WTC11 (cell line): ENCODE data around the gene FBXL7. TPM values are rescaled to one million over a fixed set of nuclear protein-coding genes. Genes with fewer than 3 reads are reported as not detected.

Source experiments
- ATAC-seq: fragments of 200-7000 bp; cut with Tn5 transposase; 2 replicates; pipeline ENCODE4 v1.10.0; 2021; ENCODE audit warnings: mild to moderate bottlenecking, moderate library complexity
- CTCF ChIA-PET: fragments of 300-600 bp; sonication (Branson Sonifier 250); formaldehyde crosslinking; loops from one replicate; lab custom pipeline; 2021; ENCODE audit warnings: antibody characterized with exemption; lab: Charles Lee
- POLR2A ChIA-PET: fragments of 350-600 bp; sonication (Branson Sonifier 250); formaldehyde crosslinking; loops from one replicate; lab custom pipeline; 2021; ENCODE audit warnings: antibody characterized with exemption; lab: Charles Lee
- DNase-seq: peaks from one replicate; pipeline ENCODE4 v3.0.0; 2021; ENCODE audit warnings: low spot score
- H3K27ac Mint-ChIP-seq: 2 replicates; pipeline ENCODE4 v1.8.0; 2021; ENCODE audit warnings: mixed read lengths
- H3K27me3 Mint-ChIP-seq: 2 replicates; pipeline ENCODE4 v1.8.0; 2021; ENCODE audit warnings: low read depth, mild to moderate bottlenecking, moderate library complexity, mixed read lengths
- H3K36me3 Mint-ChIP-seq: 2 replicates; pipeline ENCODE4 v1.8.0; 2021; ENCODE audit warnings: mixed read lengths
- H3K4me1 Mint-ChIP-seq: 2 replicates; pipeline ENCODE4 v1.8.0; 2022; ENCODE audit warnings: mixed read lengths
- H3K4me3 Mint-ChIP-seq: 2 replicates; pipeline ENCODE4 v1.8.0; 2021; ENCODE audit warnings: mild to moderate bottlenecking, moderate library complexity, mixed read lengths
- H3K9me3 Mint-ChIP-seq: 2 replicates; pipeline ENCODE4 v1.8.0; 2021; ENCODE audit warnings: mixed read lengths
- CREM ChIP-seq: sonication (generic); formaldehyde crosslinking; IDR thresholded peaks from 2 replicates; pipeline ENCODE4 v1.8.1; 2022; ENCODE audit warnings: mild to moderate bottlenecking, missing genetic modification reagents, moderate library complexity
- EMX1 ChIP-seq: fragments of 250-450 bp; sonication (Bioruptor Pico); IDR thresholded peaks from 2 replicates; pipeline ENCODE4 v1.8.0; 2021; ENCODE audit warnings: mild to moderate bottlenecking
- GRHL2 ChIP-seq: fragments of 250-450 bp; sonication (Bioruptor Pico); IDR thresholded peaks from 2 replicates; pipeline ENCODE4 v1.8.0; 2022; ENCODE audit warnings: mild to moderate bottlenecking, moderate library complexity; ENCODE audit not compliant: insufficient replicate concordance, severe bottlenecking
- NR1H2 ChIP-seq: sonication (generic); formaldehyde crosslinking; IDR thresholded peaks from 2 replicates; pipeline ENCODE4 v1.9.0; 2021; ENCODE audit warnings: mild to moderate bottlenecking, moderate library complexity, missing genetic modification reagents
- NR2C2 ChIP-seq: sonication (generic); formaldehyde crosslinking; IDR thresholded peaks from 2 replicates; pipeline ENCODE4 v1.8.0; 2022; ENCODE audit warnings: mild to moderate bottlenecking, missing genetic modification reagents
- SMAD4 ChIP-seq: sonication (generic); formaldehyde crosslinking; IDR thresholded peaks from 2 replicates; pipeline ENCODE4 v1.8.0; 2022; ENCODE audit warnings: mild to moderate bottlenecking, missing genetic modification reagents
- TCF7 ChIP-seq: sonication (generic); formaldehyde crosslinking; IDR thresholded peaks from 2 replicates; pipeline ENCODE4 v1.8.0; 2022; ENCODE audit warnings: mild to moderate bottlenecking, low read depth, missing genetic modification reagents, moderate library complexity
- ZBTB21 ChIP-seq: sonication (generic); formaldehyde crosslinking; IDR thresholded peaks from 2 replicates; pipeline ENCODE4 v1.8.1; 2023; ENCODE audit warnings: mild to moderate bottlenecking, missing genetic modification reagents, borderline replicate concordance
- total RNA-seq: library from RNA; stranded (reverse); gene quantifications from 3 replicates; pipeline ENCODE4 v1.2.3, GENCODE V29; 2021
- TF ChIP-seq, protein P1 (sequence below): sonication (generic); formaldehyde crosslinking; IDR thresholded peaks from 2 replicates; pipeline ENCODE4 v1.8.1; 2023; ENCODE audit warnings: mild to moderate bottlenecking, missing genetic modification reagents, moderate library complexity
- TF ChIP-seq, protein P2 (sequence below): fragments of 250-450 bp; sonication (Bioruptor Pico); IDR thresholded peaks from 2 replicates; pipeline ENCODE4 v1.9.0; 2021; ENCODE audit warnings: mild to moderate bottlenecking
- TF ChIP-seq, protein P3 (sequence below): sonication (generic); formaldehyde crosslinking; IDR thresholded peaks from 2 replicates; pipeline ENCODE4 v1.8.1; 2023; ENCODE audit warnings: mild to moderate bottlenecking, missing genetic modification reagents
- TF ChIP-seq, protein P4 (sequence below): sonication (generic); formaldehyde crosslinking; IDR thresholded peaks from 2 replicates; pipeline ENCODE4 v1.8.1; 2023; ENCODE audit warnings: mild to moderate bottlenecking, missing genetic modification reagents
- TF ChIP-seq, protein P5 (sequence below): fragments of 250-450 bp; sonication (Bioruptor Pico); IDR thresholded peaks from 2 replicates; pipeline ENCODE4 v1.9.0; 2021; ENCODE audit warnings: mild to moderate bottlenecking, borderline replicate concordance
- TF ChIP-seq, protein P6 (sequence below): fragments of 250-450 bp; sonication (Bioruptor Pico); IDR thresholded peaks from 2 replicates; pipeline ENCODE4 v2.1.2; 2022; ENCODE audit warnings: mild to moderate bottlenecking, moderate library complexity

FBXL7 gene
- total RNA-seq, 1 experiment from 2014 or later = 13.8 TPM

DNA sequence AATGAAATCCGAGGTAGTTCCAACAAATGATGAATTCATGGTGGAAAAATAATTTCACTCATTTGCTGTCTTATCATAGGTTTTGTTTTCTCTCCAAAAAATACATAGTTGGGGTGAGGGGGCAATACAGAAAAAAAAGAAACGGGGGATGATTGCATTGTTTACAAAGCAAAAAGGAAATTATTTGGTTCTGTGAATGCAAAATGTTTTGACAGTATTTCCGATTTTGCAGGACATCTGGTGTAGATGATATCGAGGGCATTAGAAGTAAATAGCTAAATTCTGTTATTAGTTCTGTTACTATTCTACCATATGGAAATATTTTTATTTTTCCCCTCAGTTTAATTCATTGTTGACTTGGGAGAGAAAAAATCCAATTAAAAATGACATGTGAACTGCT, 477.9 kb downstream of the FBXL7 start (continued):
- TF ChIP-seq NR2C2 (CRISPR knock-in tag) (no peak), ZBTB21 (CRISPR knock-in tag) (no peak), GRHL2 (CRISPR knock-in tag) (no peak), CREM (no peak)
- TF ChIP-seq, protein P1, sequence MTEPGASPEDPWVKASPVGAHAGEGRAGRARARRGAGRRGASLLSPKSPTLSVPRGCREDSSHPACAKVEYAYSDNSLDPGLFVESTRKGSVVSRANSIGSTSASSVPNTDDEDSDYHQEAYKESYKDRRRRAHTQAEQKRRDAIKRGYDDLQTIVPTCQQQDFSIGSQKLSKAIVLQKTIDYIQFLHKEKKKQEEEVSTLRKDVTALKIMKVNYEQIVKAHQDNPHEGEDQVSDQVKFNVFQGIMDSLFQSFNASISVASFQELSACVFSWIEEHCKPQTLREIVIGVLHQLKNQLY = no peak
- TF ChIP-seq, protein P2, sequence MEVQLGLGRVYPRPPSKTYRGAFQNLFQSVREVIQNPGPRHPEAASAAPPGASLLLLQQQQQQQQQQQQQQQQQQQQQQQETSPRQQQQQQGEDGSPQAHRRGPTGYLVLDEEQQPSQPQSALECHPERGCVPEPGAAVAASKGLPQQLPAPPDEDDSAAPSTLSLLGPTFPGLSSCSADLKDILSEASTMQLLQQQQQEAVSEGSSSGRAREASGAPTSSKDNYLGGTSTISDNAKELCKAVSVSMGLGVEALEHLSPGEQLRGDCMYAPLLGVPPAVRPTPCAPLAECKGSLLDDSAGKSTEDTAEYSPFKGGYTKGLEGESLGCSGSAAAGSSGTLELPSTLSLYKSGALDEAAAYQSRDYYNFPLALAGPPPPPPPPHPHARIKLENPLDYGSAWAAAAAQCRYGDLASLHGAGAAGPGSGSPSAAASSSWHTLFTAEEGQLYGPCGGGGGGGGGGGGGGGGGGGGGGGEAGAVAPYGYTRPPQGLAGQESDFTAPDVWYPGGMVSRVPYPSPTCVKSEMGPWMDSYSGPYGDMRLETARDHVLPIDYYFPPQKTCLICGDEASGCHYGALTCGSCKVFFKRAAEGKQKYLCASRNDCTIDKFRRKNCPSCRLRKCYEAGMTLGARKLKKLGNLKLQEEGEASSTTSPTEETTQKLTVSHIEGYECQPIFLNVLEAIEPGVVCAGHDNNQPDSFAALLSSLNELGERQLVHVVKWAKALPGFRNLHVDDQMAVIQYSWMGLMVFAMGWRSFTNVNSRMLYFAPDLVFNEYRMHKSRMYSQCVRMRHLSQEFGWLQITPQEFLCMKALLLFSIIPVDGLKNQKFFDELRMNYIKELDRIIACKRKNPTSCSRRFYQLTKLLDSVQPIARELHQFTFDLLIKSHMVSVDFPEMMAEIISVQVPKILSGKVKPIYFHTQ (CRISPR knock-in tag) = no peak

DNA sequence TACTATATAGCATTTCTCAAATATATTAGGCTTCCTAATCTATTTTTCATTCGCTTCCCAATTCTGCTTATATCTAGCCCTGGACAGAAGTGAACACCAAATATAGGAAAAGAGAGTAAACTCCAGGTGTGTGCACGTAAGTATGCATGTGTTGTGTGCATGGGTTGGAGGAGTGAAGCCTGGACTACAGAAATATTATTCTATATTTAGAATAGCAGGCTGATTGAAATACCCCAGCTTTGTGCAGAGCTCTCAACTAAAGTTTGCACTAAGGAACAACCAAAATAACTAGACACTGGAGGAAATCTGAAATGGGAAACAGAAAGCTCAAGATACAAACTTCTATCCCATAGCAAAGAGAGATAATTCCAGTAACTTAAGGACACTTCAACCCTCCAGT, 480.9 kb downstream of the FBXL7 start:
- no peak for DNase-seq
- no peaks in the 10 kb centered on the region for H3K4me1 Mint-ChIP-seq
- no peak for ATAC-seq
- POLR2A ChIA-PET = no interaction called here
- no peak overlapping the region for H3K27ac Mint-ChIP-seq
- no peaks in the 10 kb centered on the region for H3K27me3 Mint-ChIP-seq
- H3K4me3 Mint-ChIP-seq = no peak overlapping the region
- H3K36me3 Mint-ChIP-seq = no peaks in the 10 kb centered on the region
- TF ChIP-seq EMX1 (CRISPR knock-in tag) (no peak), NR1H2 (CRISPR knock-in tag) (no peak), TCF7 (CRISPR knock-in tag) (no peak), GRHL2 (CRISPR knock-in tag) (no peak), SMAD4 (CRISPR knock-in tag) (no peak)
- TF ChIP-seq, protein P3, sequence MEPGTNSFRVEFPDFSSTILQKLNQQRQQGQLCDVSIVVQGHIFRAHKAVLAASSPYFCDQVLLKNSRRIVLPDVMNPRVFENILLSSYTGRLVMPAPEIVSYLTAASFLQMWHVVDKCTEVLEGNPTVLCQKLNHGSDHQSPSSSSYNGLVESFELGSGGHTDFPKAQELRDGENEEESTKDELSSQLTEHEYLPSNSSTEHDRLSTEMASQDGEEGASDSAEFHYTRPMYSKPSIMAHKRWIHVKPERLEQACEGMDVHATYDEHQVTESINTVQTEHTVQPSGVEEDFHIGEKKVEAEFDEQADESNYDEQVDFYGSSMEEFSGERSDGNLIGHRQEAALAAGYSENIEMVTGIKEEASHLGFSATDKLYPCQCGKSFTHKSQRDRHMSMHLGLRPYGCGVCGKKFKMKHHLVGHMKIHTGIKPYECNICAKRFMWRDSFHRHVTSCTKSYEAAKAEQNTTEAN (CRISPR knock-in tag) = no peak
- TF ChIP-seq, protein P4, sequence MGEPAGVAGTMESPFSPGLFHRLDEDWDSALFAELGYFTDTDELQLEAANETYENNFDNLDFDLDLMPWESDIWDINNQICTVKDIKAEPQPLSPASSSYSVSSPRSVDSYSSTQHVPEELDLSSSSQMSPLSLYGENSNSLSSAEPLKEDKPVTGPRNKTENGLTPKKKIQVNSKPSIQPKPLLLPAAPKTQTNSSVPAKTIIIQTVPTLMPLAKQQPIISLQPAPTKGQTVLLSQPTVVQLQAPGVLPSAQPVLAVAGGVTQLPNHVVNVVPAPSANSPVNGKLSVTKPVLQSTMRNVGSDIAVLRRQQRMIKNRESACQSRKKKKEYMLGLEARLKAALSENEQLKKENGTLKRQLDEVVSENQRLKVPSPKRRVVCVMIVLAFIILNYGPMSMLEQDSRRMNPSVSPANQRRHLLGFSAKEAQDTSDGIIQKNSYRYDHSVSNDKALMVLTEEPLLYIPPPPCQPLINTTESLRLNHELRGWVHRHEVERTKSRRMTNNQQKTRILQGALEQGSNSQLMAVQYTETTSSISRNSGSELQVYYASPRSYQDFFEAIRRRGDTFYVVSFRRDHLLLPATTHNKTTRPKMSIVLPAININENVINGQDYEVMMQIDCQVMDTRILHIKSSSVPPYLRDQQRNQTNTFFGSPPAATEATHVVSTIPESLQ (CRISPR knock-in tag) = no peak
- TF ChIP-seq, protein P5, sequence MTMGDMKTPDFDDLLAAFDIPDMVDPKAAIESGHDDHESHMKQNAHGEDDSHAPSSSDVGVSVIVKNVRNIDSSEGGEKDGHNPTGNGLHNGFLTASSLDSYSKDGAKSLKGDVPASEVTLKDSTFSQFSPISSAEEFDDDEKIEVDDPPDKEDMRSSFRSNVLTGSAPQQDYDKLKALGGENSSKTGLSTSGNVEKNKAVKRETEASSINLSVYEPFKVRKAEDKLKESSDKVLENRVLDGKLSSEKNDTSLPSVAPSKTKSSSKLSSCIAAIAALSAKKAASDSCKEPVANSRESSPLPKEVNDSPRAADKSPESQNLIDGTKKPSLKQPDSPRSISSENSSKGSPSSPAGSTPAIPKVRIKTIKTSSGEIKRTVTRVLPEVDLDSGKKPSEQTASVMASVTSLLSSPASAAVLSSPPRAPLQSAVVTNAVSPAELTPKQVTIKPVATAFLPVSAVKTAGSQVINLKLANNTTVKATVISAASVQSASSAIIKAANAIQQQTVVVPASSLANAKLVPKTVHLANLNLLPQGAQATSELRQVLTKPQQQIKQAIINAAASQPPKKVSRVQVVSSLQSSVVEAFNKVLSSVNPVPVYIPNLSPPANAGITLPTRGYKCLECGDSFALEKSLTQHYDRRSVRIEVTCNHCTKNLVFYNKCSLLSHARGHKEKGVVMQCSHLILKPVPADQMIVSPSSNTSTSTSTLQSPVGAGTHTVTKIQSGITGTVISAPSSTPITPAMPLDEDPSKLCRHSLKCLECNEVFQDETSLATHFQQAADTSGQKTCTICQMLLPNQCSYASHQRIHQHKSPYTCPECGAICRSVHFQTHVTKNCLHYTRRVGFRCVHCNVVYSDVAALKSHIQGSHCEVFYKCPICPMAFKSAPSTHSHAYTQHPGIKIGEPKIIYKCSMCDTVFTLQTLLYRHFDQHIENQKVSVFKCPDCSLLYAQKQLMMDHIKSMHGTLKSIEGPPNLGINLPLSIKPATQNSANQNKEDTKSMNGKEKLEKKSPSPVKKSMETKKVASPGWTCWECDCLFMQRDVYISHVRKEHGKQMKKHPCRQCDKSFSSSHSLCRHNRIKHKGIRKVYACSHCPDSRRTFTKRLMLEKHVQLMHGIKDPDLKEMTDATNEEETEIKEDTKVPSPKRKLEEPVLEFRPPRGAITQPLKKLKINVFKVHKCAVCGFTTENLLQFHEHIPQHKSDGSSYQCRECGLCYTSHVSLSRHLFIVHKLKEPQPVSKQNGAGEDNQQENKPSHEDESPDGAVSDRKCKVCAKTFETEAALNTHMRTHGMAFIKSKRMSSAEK (CRISPR knock-in tag) = no peak
- TF ChIP-seq, protein P6, sequence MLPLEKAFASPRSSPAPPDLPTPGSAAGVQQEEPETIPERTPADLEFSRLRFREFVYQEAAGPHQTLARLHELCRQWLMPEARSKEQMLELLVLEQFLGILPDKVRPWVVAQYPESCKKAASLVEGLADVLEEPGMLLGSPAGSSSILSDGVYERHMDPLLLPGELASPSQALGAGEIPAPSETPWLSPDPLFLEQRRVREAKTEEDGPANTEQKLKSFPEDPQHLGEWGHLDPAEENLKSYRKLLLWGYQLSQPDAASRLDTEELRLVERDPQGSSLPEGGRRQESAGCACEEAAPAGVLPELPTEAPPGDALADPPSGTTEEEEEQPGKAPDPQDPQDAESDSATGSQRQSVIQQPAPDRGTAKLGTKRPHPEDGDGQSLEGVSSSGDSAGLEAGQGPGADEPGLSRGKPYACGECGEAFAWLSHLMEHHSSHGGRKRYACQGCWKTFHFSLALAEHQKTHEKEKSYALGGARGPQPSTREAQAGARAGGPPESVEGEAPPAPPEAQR (CRISPR knock-in tag) = no peak
- no peaks in the 10 kb centered on the region for H3K9me3 Mint-ChIP-seq
- CTCF ChIA-PET = no interaction called here
